Heart right ventricle (tissue), 16 donors: ENCODE data around the gene TNNC2. TPM values are rescaled to one million over a fixed set of nuclear protein-coding genes. Genes with fewer than 3 reads are reported as not detected.

Experiments
- ATAC-seq, 8 donors: fragments of 200-7000 bp; cut with Tn5 transposase; one replicate each; pipeline ENCODE4 v1.9.1; 2020; ENCODE audit warnings: mild to moderate bottlenecking in 8 of 8, moderate library complexity in 8 of 8, moderate number of reproducible peaks in 1 of 8
- DNase-seq, 2 donors: peaks; one replicate each; pipeline ENCODE4 v3.0.0-alpha.2; 2020
- H3K27ac ChIP-seq, 10 donors: fragments of 200-600 bp; sonication (generic) in 2 of 10; one replicate each; pipeline versions ENCODE4 v1.5.0 to v1.8.0; 2020 to 2022; ENCODE audit warnings: mild to moderate bottlenecking in 3 of 10
- H3K27me3 ChIP-seq, 7 donors: fragments of 200-600 bp; one replicate each; pipeline ENCODE4 v1.8.0; 2021 to 2022; ENCODE audit warnings: mild to moderate bottlenecking in 2 of 7
- H3K36me3 ChIP-seq, 9 donors: fragments of 200-600 bp; sonication (generic) in 1 of 9; one replicate each; pipeline versions ENCODE4 v1.5.0 to v1.8.0; 2020 to 2022; ENCODE audit warnings: mild to moderate bottlenecking in 2 of 9
- H3K4me1 ChIP-seq, 9 donors: fragments of 200-600 bp; sonication (generic) in 1 of 9; one replicate each; pipeline versions ENCODE4 v1.5.0 to v1.8.0; 2020 to 2022; ENCODE audit warnings: mild to moderate bottlenecking in 4 of 9
- H3K4me3 ChIP-seq, 10 donors: fragments of 200-600 bp; sonication (generic) in 2 of 10; one replicate each; pipeline versions ENCODE4 v1.5.0 to v1.8.0; 2020 to 2022; ENCODE audit warnings: mild to moderate bottlenecking in 7 of 10, moderate library complexity in 2 of 10
- H3K9me3 ChIP-seq, 11 donors: fragments of 200-600 bp in 10 of 11; sonication (generic) in 2 of 11; one replicate each; pipeline versions ENCODE4 v1.5.0 to v1.8.0; 2013 to 2022; ENCODE audit warnings: mild to moderate bottlenecking in 2 of 11, control low read depth in 1 of 11, moderate library complexity in 1 of 11
- WGBS, 2 donors: extraction: QIAGEN DNeasy Blood & Tissue Kit; methylation state at CpG; one replicate each; pipeline ENCODE4 v1.1.7; 2013; ENCODE audit warnings: inconsistent platforms in 1 of 2; 5-methylcytosine and 5-hydroxymethylcytosine counted together
- intact Hi-C, 10 donors: fragments of 100-400 bp; cut with DNase I; formaldehyde crosslinking; loops; one replicate each; pipeline versions ENCODE4 v1.11.1 to v1.14.2; 2022
- polyA plus RNA-seq, 2 donors: library from polyadenylated mRNA; stranded (reverse); fragments of 200-250 nt; gene quantifications; one replicate each; pipeline ENCODE4 v1.2.3, GENCODE V29; 2013
- total RNA-seq, 10 donors: library from RNA; stranded (reverse); fragmentation: NEBNext Ultra II Directional in 3 of 10; extraction: Animal tissue kit (Norgen Biotek cat#: 25700) in 3 of 10; gene quantifications; one replicate each; pipeline versions ENCODE4 v1.2.1 to v1.2.4, GENCODE V29; 2021 to 2023
- TF ChIP-seq, protein P1 (sequence below), 9 donors: fragments of 200-600 bp; sonication (generic) in 2 of 9; IDR thresholded peaks; one replicate each; pipeline versions ENCODE4 v1.5.0 to v1.8.0; 2021 to 2022; ENCODE audit warnings: antibody characterized with exemption in 9 of 9, mild to moderate bottlenecking in 5 of 9, moderate library complexity in 1 of 9
- donor health status: Arrhythmogenic right ventricular cardiomyopathy.
- donor health status: ischemic (EF 13 %, LVEDD 7.1; RV severe dilation, severe dysfunction).
- donor health status: healthy with polysubstance abuse.
- donor health status: DM: no; HTN: yes; CAD: no.
- donor health status: DM: no; HTN: no; CAD: no.
- donor health status: ischemic (EF 25% LVEDD 6.9; RV normal size, moderate dysfunction).
- donor health status: ischemic (EF 25% LVEDD 5.7; RV mildly dilated, moderate dysfunction).
- donor health status: healthy.
- donor health status: DM: yes; HTN: yes; CAD: no.
- donor health status: Ischemic cardiomyopathy.
- donor health status: ischemic (EF 35%, LVEDD 5.7; RV mildly dilated, moderate dysfunction).
- donor health status: nonischemic (EF 11% LVEDD 7.7; RV severe dilation, severe dysfunction).
- donor health status: DM: yes; HTN: yes; CAD: no.
- donor health status: PGD.
- donor health status: ischemic (EF 29% LVEDD 5.4; RV normal size, mild dysfunction).
- donor health status: nonischemic (EF 23%, LVEDD 6.1; RV moderate dilation, normal function).

TNNC2 gene
- total and polyA plus RNA-seq, 12 donors = 0.44 to 0.88 (median 0.59) TPM; not detected in 9

GRCh38 chr20:45792317-45793118 lies 34.6 kb downstream of the TNNC2 start:
- Histone ChIP-seq H3K36me3 (peaks cover 0 to 41% (median 18%) of the 10 kb centered on the region in 9 donors), H3K27me3 (no peaks in the 10 kb centered on the region), H3K4me1 (peaks cover 5 to 37% (median 13%) of the 10 kb centered on the region in 9 donors), H3K27ac (peak overlapping the region; percentile 68 to 98 (median 95)), H3K4me3 (peak overlapping the region; percentile 65 to 100 (median 92)), H3K9me3 (no peaks in the 10 kb centered on the region)
- DNase-seq (peak in 1 of 2 donors; percentile 24), ATAC-seq (peak; percentile 8 to 43 (median 22))
- intact Hi-C loops = loop anchor here in 1 of 10 donors (10.0 kb wide), 1 partner anchor 828 kb away; the partner anchor contains the start of genes STK4 and TOMM34
- TF ChIP-seq, protein P1, sequence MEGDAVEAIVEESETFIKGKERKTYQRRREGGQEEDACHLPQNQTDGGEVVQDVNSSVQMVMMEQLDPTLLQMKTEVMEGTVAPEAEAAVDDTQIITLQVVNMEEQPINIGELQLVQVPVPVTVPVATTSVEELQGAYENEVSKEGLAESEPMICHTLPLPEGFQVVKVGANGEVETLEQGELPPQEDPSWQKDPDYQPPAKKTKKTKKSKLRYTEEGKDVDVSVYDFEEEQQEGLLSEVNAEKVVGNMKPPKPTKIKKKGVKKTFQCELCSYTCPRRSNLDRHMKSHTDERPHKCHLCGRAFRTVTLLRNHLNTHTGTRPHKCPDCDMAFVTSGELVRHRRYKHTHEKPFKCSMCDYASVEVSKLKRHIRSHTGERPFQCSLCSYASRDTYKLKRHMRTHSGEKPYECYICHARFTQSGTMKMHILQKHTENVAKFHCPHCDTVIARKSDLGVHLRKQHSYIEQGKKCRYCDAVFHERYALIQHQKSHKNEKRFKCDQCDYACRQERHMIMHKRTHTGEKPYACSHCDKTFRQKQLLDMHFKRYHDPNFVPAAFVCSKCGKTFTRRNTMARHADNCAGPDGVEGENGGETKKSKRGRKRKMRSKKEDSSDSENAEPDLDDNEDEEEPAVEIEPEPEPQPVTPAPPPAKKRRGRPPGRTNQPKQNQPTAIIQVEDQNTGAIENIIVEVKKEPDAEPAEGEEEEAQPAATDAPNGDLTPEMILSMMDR (IDR thresholded peaks at IDR 0.05) = no peak
- WGBS, 2 donors = 28 to 31% methylated on average over 19 of the region's 19 CpGs

GRCh38 chr20:45788351-45788750 lies 38.8 kb downstream of the TNNC2 start:
- 70 to 72% methylated on average over 3 of the region's 3 CpGs for WGBS, 2 donors
- intact Hi-C loops = no loop called here
- H3K4me3 ChIP-seq = no peak overlapping the region

DNA sequence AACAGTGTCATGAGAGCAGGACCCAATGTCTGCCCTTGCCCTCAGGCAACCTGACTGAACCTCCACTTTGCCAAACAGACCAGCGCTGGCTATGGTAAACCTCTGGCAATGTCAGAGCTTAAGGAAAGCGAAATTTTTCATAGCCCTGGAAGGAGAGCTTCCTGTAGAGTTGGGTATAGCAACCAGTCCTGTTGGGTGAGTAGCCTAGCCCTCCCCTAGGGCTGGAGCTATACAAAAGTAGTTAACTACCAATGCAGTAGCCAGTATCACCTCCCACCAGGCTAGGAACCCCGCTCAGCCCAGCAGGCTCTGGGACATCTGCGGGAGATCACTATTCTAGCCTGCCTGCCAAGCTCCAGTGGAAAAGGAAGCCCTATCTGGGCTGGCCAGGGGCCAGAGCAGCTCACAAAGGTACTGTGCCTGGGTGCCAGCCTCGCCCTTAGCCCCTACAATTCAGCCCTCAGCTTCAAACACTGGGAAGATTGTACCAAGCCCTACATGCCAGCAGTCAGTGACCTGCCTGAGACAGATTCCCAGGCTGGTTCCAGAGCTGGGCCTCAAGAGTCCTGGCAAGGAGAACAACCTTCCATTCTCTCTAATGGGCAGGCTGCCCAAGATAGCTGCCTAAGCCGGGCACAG lies 43.3 kb downstream of the TNNC2 start:
- no peaks in the 10 kb centered on the region for H3K9me3 ChIP-seq
- H3K27me3 ChIP-seq = no peaks in the 10 kb centered on the region
- peak overlapping the region in 3 of 10 donors; percentile 19 to 24 (median 21) for H3K27ac ChIP-seq
- H3K4me3 ChIP-seq = no peak overlapping the region
- ATAC-seq (peak in 6 of 8 donors; percentile 44 to 85 (median 79)), DNase-seq (peak; percentile 38 to 56)
- WGBS, 2 donors = 54 to 57% methylated on average over 6 of the region's 6 CpGs
- peaks cover 0 to 20% (median 4%) of the 10 kb centered on the region in 9 donors for H3K4me1 ChIP-seq
- intact Hi-C loops = no loop called here
- TF ChIP-seq, protein P1 (IDR thresholded peaks at IDR 0.05) = no peak
- no peaks in the 10 kb centered on the region for H3K36me3 ChIP-seq

More at GRCh38 chr20:45788351-45788750, 38.8 kb downstream of the TNNC2 start:
- TF ChIP-seq, protein P1 (IDR thresholded peaks at IDR 0.05) = no peak
- Histone ChIP-seq H3K4me1 (peaks cover 5 to 28% (median 12%) of the 10 kb centered on the region in 9 donors), H3K27ac (no peak overlapping the region), H3K36me3 (peaks cover 0 to 3% (median 0%) of the 10 kb centered on the region in 9 donors), H3K27me3 (no peaks in the 10 kb centered on the region), H3K9me3 (no peaks in the 10 kb centered on the region)
- no peak for DNase-seq
- no peak for ATAC-seq

DNA sequence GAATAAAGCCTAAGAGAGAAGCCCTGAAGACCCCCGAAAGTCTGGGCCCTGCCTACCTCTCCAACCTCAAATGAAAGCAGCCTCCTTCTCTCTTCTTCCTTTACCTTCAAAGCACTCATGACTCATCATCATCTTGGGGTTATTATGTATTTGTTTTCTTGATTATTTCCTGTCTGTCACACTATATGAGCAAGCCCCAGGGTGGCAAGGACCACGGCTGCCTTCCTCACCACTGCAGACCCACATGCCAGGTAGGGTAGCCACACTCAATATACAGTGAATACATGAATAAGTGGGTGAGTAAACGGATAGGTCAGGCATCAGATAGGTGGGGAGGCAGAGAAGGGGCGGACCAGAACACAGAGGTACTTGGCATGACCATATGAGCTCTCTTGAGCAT lies 44.2 kb downstream of the TNNC2 start:
- intact Hi-C loops = no loop called here
- H3K27ac ChIP-seq = no peak overlapping the region
- peaks cover 0 to 27% (median 4%) of the 10 kb centered on the region in 9 donors for H3K4me1 ChIP-seq

More for the DNA sequence above, 44.2 kb downstream of the TNNC2 start:
- Histone ChIP-seq H3K27me3 (no peaks in the 10 kb centered on the region), H3K36me3 (no peaks in the 10 kb centered on the region), H3K4me3 (no peak overlapping the region), H3K9me3 (no peaks in the 10 kb centered on the region)
- DNase-seq (no peak), ATAC-seq (no peak)
- TF ChIP-seq, protein P1 (IDR thresholded peaks at IDR 0.05) = no peak
- 67 to 74% methylated on average over 4 of the region's 4 CpGs for WGBS, 2 donors
